HEK293 (cell line): ENCODE measurements around the gene FOXP1.

Source experiments
- CTCF ChIA-PET: fragments of 350-600 bp; formaldehyde crosslinking; extraction: SDS; loops from one replicate; lab custom pipeline; 2021; ENCODE audit warnings: antibody characterized with exemption; lab: Yijun Ruan, JAX
- POLR2A ChIA-PET: fragments of 300-600 bp; formaldehyde crosslinking; extraction: SDS; loops from one replicate; lab custom pipeline; 2020; ENCODE audit warnings: antibody characterized with exemption, inconsistent platforms; lab: Yijun Ruan, JAX
- H3K27ac ChIP-seq: fragments of 200-500 bp; sonication (Bioruptor generic); 2 replicates; pipeline ENCODE4 v1.5.1; 2014; ENCODE audit warnings: low read depth, low read length, control low read depth, inconsistent platforms; ENCODE audit errors: extremely low read depth
- H3K36me3 ChIP-seq, 2 experiments: fragments of 200-500 bp in 1 of 2; sonication (Bioruptor generic) in 1 of 2; 1 replicate in 1 of 2; 2 replicates in 1 of 2; pipeline ENCODE4 v1.5.1; 2014 to 2017; ENCODE audit warnings: inconsistent platforms in 2 of 2, low read length in 2 of 2; ENCODE audit not compliant: control insufficient read depth in 2 of 2, insufficient read depth in 1 of 2
- H3K4me1 ChIP-seq: fragments of 200-500 bp; sonication (Bioruptor generic); 2 replicates; pipeline ENCODE4 v1.5.1; 2014; ENCODE audit warnings: mild to moderate bottlenecking, low read length, inconsistent platforms; ENCODE audit not compliant: control insufficient read depth, insufficient read depth
- H3K4me3 ChIP-seq: 2 replicates; pipeline ENCODE4 v1.5.1; 2011; ENCODE audit warnings: low read depth, mild to moderate bottlenecking, control low read depth, low read length, moderate library complexity
- H3K9me3 ChIP-seq: fragments of 200-500 bp; sonication (Bioruptor generic); 2 replicates; pipeline ENCODE4 v1.5.1; 2014; ENCODE audit warnings: low read depth, low read length, inconsistent platforms; ENCODE audit not compliant: control insufficient read depth, insufficient read depth
- MYNN ChIP-seq: fragments of 450-650 bp; formaldehyde crosslinking; IDR thresholded peaks from 2 replicates; pipeline ENCODE4 v1.5.1; 2016; ENCODE audit warnings: missing biosample characterization, missing genetic modification characterization, borderline replicate concordance
- SCRT1 ChIP-seq: fragments of 450-650 bp; formaldehyde crosslinking; IDR thresholded peaks from 2 replicates; pipeline ENCODE4 v1.5.1; 2016; ENCODE audit warnings: missing biosample characterization, missing genetic modification characterization, borderline replicate concordance
- SETDB1 ChIP-seq: IDR thresholded peaks from one replicate; pipeline ENCODE4 v1.6.1; 2017; ENCODE audit warnings: mild to moderate bottlenecking, low read length, moderate library complexity, mixed read lengths; ENCODE audit not compliant: insufficient read length
- SP7 ChIP-seq: fragments of 450-650 bp; formaldehyde crosslinking; IDR thresholded peaks from 2 replicates; pipeline ENCODE4 v1.5.1; 2016; ENCODE audit warnings: missing biosample characterization, missing genetic modification characterization
- ZBTB20 ChIP-seq: fragments of 450-650 bp; formaldehyde crosslinking; IDR thresholded peaks from 2 replicates; pipeline ENCODE4 v1.5.1; 2016; ENCODE audit warnings: missing biosample characterization, missing genetic modification characterization
- ZNF114 ChIP-seq: fragments of 450-650 bp; formaldehyde crosslinking; IDR thresholded peaks from 2 replicates; pipeline ENCODE4 v1.5.0; 2017; ENCODE audit warnings: missing biosample characterization, missing genetic modification characterization
- ZNF121 ChIP-seq: fragments of 450-650 bp; formaldehyde crosslinking; IDR thresholded peaks from 2 replicates; pipeline ENCODE4 v1.5.1; 2016; ENCODE audit warnings: missing biosample characterization, missing genetic modification characterization
- ZNF248 ChIP-seq: fragments of 450-650 bp; formaldehyde crosslinking; IDR thresholded peaks from 2 replicates; pipeline ENCODE4 v1.5.1; 2017; ENCODE audit warnings: missing biosample characterization, missing genetic modification characterization
- ZNF473 ChIP-seq: fragments of 450-650 bp; formaldehyde crosslinking; IDR thresholded peaks from 2 replicates; pipeline ENCODE4 v1.5.1; 2017; ENCODE audit warnings: missing biosample characterization, missing genetic modification characterization
- ZNF596 ChIP-seq: fragments of 450-650 bp; IDR thresholded peaks from 2 replicates; pipeline ENCODE4 v1.5.0; 2018; ENCODE audit warnings: missing biosample characterization, mild to moderate bottlenecking, missing genetic modification characterization, moderate library complexity
- ZNF623 ChIP-seq: fragments of 450-650 bp; formaldehyde crosslinking; IDR thresholded peaks from 2 replicates; pipeline ENCODE4 v1.5.1; 2016; ENCODE audit warnings: missing biosample characterization, missing genetic modification characterization
- ZNF660 ChIP-seq: fragments of 450-650 bp; IDR thresholded peaks from 2 replicates; pipeline ENCODE4 v1.5.1; 2018; ENCODE audit warnings: missing biosample characterization, mild to moderate bottlenecking, missing genetic modification characterization
- ZNF664 ChIP-seq: fragments of 450-650 bp; formaldehyde crosslinking; IDR thresholded peaks from 2 replicates; pipeline ENCODE4 v1.5.1; 2016; ENCODE audit warnings: missing biosample characterization, missing genetic modification characterization
- ZNF747 ChIP-seq: fragments of 450-650 bp; formaldehyde crosslinking; IDR thresholded peaks from 2 replicates; pipeline ENCODE4 v1.5.1; 2016; ENCODE audit warnings: missing biosample characterization, missing genetic modification characterization
- ZNF76 ChIP-seq: fragments of 450-650 bp; formaldehyde crosslinking; IDR thresholded peaks from 2 replicates; pipeline ENCODE4; 2016; ENCODE audit warnings: low read depth, missing biosample characterization, missing genetic modification characterization, borderline replicate concordance
- ZSCAN16 ChIP-seq: fragments of 450-650 bp; formaldehyde crosslinking; IDR thresholded peaks from 2 replicates; pipeline ENCODE4 v1.5.1; 2016; ENCODE audit warnings: missing biosample characterization, missing genetic modification characterization
- ZSCAN30 ChIP-seq: fragments of 450-650 bp; IDR thresholded peaks from 2 replicates; pipeline ENCODE4 v1.5.1; 2018; ENCODE audit warnings: missing biosample characterization, mild to moderate bottlenecking, missing genetic modification characterization, moderate library complexity
- TF ChIP-seq, protein P1 (sequence below): fragments of 450-650 bp; formaldehyde crosslinking; conservative IDR thresholded peaks from 2 replicates; pipeline ENCODE4 v1.5.1; 2016; ENCODE audit warnings: low read depth, missing biosample characterization, missing genetic modification characterization
- TF ChIP-seq, protein P2 (sequence below): fragments of 450-650 bp; formaldehyde crosslinking; IDR thresholded peaks from 2 replicates; pipeline ENCODE4 v1.5.1; 2016; ENCODE audit warnings: missing biosample characterization, missing genetic modification characterization
- TF ChIP-seq, protein P3 (sequence below): fragments of 450-650 bp; IDR thresholded peaks from 2 replicates; pipeline ENCODE4 v1.5.1; 2018; ENCODE audit warnings: missing biosample characterization, missing genetic modification characterization
- TF ChIP-seq, protein P4 (sequence below): fragments of 450-650 bp; formaldehyde crosslinking; IDR thresholded peaks from 2 replicates; pipeline ENCODE4 v1.5.1; 2016; ENCODE audit warnings: missing biosample characterization, missing genetic modification characterization, low read depth
- TF ChIP-seq, protein P5 (sequence below): fragments of 450-650 bp; formaldehyde crosslinking; IDR thresholded peaks from 2 replicates; pipeline ENCODE4 v1.5.1; 2016; ENCODE audit warnings: missing biosample characterization, missing genetic modification characterization

Gene FOXP1

DNA sequence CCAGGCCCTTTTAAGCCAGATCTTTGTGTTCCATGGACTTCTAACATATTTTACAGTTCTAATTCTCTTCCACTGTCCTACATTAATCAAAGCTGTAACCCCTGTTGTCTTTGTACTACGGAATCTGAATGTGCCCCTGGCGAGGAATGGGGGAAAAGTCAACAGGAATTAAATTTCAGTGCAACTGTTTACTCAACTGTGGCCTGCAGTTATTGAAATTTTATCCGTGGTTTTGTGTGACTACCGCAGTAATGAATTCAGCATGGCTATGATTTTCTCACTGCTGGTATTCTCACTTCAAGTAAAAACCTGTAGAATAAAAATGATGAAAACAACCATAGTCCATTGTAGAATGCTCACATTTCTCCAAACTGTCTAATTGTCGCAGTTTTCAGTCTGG is 388.0 kb downstream of the FOXP1 start (continued):
- TF ChIP-seq, protein P1, sequence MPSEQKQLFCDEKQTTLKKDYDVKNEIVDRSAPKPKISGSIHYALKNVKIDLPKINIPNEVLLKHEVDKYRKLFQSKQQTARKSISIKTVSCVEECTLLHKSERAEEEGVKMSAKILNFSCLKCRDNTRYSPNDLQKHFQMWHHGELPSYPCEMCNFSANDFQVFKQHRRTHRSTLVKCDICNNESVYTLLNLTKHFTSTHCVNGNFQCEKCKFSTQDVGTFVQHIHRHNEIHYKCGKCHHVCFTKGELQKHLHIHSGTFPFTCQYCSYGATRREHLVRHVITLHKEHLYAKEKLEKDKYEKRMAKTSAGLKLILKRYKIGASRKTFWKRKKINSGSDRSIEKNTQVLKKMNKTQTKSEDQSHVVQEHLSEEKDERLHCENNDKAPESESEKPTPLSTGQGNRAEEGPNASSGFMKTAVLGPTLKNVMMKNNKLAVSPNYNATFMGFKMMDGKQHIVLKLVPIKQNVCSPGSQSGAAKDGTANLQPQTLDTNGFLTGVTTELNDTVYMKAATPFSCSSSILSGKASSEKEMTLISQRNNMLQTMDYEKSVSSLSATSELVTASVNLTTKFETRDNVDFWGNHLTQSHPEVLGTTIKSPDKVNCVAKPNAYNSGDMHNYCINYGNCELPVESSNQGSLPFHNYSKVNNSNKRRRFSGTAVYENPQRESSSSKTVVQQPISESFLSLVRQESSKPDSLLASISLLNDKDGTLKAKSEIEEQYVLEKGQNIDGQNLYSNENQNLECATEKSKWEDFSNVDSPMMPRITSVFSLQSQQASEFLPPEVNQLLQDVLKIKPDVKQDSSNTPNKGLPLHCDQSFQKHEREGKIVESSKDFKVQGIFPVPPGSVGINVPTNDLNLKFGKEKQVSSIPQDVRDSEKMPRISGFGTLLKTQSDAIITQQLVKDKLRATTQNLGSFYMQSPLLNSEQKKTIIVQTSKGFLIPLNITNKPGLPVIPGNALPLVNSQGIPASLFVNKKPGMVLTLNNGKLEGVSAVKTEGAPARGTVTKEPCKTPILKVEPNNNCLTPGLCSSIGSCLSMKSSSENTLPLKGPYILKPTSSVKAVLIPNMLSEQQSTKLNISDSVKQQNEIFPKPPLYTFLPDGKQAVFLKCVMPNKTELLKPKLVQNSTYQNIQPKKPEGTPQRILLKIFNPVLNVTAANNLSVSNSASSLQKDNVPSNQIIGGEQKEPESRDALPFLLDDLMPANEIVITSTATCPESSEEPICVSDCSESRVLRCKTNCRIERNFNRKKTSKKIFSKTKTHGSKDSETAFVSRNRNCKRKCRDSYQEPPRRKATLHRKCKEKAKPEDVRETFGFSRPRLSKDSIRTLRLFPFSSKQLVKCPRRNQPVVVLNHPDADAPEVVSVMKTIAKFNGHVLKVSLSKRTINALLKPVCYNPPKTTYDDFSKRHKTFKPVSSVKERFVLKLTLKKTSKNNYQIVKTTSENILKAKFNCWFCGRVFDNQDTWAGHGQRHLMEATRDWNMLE (tag by site-specific recombination), result no peak
- TF ChIP-seq ZNF121 (tag by site-specific recombination), result no peak
- no peak for TF ChIP-seq ZNF114 (tag by site-specific recombination)
- peak; percentile 57; the same call in 1 of the 2 replicates for TF ChIP-seq SP7 (tag by site-specific recombination)
- no peak for TF ChIP-seq ZNF664 (tag by site-specific recombination)
- TF ChIP-seq SETDB1, result no peak
- TF ChIP-seq ZNF623, result no peak
- peak; percentile 54; the same call in 1 of the 2 replicates for TF ChIP-seq ZNF660 (tag by site-specific recombination)
- TF ChIP-seq ZBTB20 (tag by site-specific recombination), result 0 out of 2 replicates have a peak, but pooled peaks have one; percentile 15
- no peak for TF ChIP-seq ZNF747 (tag by site-specific recombination)
- TF ChIP-seq, protein P2, sequence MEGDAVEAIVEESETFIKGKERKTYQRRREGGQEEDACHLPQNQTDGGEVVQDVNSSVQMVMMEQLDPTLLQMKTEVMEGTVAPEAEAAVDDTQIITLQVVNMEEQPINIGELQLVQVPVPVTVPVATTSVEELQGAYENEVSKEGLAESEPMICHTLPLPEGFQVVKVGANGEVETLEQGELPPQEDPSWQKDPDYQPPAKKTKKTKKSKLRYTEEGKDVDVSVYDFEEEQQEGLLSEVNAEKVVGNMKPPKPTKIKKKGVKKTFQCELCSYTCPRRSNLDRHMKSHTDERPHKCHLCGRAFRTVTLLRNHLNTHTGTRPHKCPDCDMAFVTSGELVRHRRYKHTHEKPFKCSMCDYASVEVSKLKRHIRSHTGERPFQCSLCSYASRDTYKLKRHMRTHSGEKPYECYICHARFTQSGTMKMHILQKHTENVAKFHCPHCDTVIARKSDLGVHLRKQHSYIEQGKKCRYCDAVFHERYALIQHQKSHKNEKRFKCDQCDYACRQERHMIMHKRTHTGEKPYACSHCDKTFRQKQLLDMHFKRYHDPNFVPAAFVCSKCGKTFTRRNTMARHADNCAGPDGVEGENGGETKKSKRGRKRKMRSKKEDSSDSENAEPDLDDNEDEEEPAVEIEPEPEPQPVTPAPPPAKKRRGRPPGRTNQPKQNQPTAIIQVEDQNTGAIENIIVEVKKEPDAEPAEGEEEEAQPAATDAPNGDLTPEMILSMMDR, result no peak
- TF ChIP-seq ZSCAN30, result peak; percentile 100
- peak; percentile 38; the same call in 1 of the 2 replicates for TF ChIP-seq SCRT1 (tag by site-specific recombination)
- TF ChIP-seq ZNF473 (tag by site-specific recombination), result no peak
- TF ChIP-seq, protein P3, sequence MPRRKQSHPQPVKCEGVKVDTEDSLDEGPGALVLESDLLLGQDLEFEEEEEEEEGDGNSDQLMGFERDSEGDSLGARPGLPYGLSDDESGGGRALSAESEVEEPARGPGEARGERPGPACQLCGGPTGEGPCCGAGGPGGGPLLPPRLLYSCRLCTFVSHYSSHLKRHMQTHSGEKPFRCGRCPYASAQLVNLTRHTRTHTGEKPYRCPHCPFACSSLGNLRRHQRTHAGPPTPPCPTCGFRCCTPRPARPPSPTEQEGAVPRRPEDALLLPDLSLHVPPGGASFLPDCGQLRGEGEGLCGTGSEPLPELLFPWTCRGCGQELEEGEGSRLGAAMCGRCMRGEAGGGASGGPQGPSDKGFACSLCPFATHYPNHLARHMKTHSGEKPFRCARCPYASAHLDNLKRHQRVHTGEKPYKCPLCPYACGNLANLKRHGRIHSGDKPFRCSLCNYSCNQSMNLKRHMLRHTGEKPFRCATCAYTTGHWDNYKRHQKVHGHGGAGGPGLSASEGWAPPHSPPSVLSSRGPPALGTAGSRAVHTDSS (tag by site-specific recombination), result no peak
- TF ChIP-seq ZNF596, result 0 out of 2 replicates have a peak, but pooled peaks have one; percentile 26
- TF ChIP-seq ZSCAN16, result no peak

DNA sequence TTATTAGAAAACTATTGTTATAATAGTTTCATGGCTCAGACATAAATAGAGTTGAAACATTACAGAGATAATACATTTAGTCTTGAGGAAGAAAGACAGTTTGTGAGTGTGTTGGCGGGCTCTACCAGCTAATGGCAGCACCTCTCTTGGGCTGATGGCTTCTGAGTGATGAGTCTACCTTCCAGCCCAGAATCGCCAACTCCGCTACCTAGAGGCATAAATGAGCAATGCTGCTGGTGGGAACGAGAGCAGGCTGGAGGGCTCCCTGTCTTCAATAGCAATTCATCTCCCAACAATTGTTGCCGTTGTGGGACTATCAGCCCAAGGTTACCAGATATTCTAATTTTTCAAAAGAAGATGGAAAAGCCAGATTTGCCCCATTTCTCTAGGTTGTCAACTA is 388.7 kb downstream of the FOXP1 start:
- H3K4me3 ChIP-seq, result no peak overlapping the region
- CTCF ChIA-PET, result no interaction called here
- no peak overlapping the region for H3K27ac ChIP-seq
- peaks cover 10% of the 10 kb centered on the region for H3K4me1 ChIP-seq
- TF ChIP-seq ZNF664 (tag by site-specific recombination) (no peak), ZNF596 (no peak), ZNF248 (no peak), MYNN (no peak), ZNF76 (tag by site-specific recombination) (no peak)
- TF ChIP-seq, protein P4, sequence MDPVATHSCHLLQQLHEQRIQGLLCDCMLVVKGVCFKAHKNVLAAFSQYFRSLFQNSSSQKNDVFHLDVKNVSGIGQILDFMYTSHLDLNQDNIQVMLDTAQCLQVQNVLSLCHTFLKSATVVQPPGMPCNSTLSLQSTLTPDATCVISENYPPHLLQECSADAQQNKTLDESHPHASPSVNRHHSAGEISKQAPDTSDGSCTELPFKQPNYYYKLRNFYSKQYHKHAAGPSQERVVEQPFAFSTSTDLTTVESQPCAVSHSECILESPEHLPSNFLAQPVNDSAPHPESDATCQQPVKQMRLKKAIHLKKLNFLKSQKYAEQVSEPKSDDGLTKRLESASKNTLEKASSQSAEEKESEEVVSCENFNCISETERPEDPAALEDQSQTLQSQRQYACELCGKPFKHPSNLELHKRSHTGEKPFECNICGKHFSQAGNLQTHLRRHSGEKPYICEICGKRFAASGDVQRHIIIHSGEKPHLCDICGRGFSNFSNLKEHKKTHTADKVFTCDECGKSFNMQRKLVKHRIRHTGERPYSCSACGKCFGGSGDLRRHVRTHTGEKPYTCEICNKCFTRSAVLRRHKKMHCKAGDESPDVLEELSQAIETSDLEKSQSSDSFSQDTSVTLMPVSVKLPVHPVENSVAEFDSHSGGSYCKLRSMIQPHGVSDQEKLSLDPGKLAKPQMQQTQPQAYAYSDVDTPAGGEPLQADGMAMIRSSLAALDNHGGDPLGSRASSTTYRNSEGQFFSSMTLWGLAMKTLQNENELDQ (tag by site-specific recombination), result no peak
- TF ChIP-seq, protein P5, sequence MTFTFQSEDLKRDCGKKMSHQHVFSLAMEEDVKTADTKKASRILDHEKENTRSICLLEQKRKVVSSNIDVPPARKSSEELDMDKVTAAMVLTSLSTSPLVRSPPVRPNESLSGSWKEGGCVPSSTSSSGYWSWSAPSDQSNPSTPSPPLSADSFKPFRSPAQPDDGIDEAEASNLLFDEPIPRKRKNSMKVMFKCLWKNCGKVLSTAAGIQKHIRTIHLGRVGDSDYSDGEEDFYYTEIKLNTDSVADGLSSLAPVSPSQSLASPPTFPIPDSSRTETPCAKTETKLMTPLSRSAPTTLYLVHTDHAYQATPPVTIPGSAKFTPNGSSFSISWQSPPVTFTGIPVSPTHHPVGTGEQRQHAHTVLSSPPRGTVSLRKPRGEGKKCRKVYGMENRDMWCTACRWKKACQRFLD (tag by site-specific recombination), result no peak
- H3K36me3 ChIP-seq, result no peaks in the 10 kb centered on the region
- H3K9me3 ChIP-seq, result no peaks in the 10 kb centered on the region
- POLR2A ChIA-PET, result interaction anchor here (0.6 kb wide), 1 partner anchor 10 kb away, joined by 3 read pairs; no protein-coding TSS in a partner anchor
